ENCODE results near the gene SERPINA4. TPM values are rescaled to one million over a fixed set of nuclear protein-coding genes. Genes with fewer than 3 reads are reported as not detected.

SERPINA4 gene
- total RNA-seq, 1 donor from 2014 or later: not detected

DNA sequence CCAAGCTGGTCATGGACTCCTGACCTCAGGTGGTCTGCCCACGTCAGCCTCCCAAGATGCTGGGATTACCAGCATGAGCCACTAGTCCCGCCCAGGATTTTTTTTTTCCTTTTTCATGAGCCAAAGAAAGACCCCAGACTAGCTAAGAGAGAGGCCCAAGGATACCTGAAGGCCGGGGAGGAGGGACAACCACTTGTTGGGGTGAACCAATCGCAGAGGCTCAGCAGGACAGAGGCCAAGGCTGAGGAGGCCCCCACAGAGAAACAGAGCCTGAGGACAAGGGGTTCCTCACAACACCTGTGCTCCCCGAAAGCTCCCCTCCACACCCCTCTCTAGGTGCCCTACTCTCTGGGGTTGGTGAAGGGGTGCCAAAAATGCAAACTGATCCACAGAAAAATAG lies 49.9 kb downstream of the SERPINA4 start:
- H3K9me3 ChIP-seq (ENCODE audit: insufficient read depth, low read depth, low read length): no peaks in the 10 kb centered on the region
- no peak overlapping the region for H2AFZ ChIP-seq (ENCODE audit: low read depth, low read length)
- no peak overlapping the region for H3K4me3 ChIP-seq (ENCODE audit: insufficient read depth, low read depth, low read length)
- H3K9ac ChIP-seq (ENCODE audit: low read length): no peak overlapping the region
- H3K4me1 ChIP-seq (ENCODE audit: insufficient read depth, low read length): peaks cover 24% of the 10 kb centered on the region
- H3K36me3 Mint-ChIP-seq (ENCODE audit: low read depth, unreplicated experiment): no peaks in the 10 kb centered on the region
- FAIRE-seq: no peak
- peak overlapping the region; percentile 74 for H3K27ac ChIP-seq (ENCODE audit: low read depth, low read length)
- no peaks in the 10 kb centered on the region for H4K20me1 ChIP-seq (ENCODE audit: insufficient read depth, low read length)
- no peaks in the 10 kb centered on the region for H3K79me2 ChIP-seq (ENCODE audit: insufficient read depth, low read length)
- H3K4me3 Mint-ChIP-seq (ENCODE audit: unreplicated experiment): no peak overlapping the region
- peaks cover 7% of the 10 kb centered on the region for H3K9me3 Mint-ChIP-seq (ENCODE audit: unreplicated experiment)
- no peaks in the 10 kb centered on the region for H3K36me3 ChIP-seq (ENCODE audit: insufficient read depth, low read length)
- no peaks in the 10 kb centered on the region for H3K27me3 Mint-ChIP-seq (ENCODE audit: low read depth, unreplicated experiment)
- no peaks in the 10 kb centered on the region for H3K27me3 ChIP-seq (ENCODE audit: insufficient read depth, low read length)
- no peak for DNase-seq (ENCODE audit: low read depth)
- no peak overlapping the region for H3K4me2 ChIP-seq (ENCODE audit: low read length)
- H3K4me1 Mint-ChIP-seq (ENCODE audit: low read depth, unreplicated experiment): peaks cover 16% of the 10 kb centered on the region
- no peak overlapping the region for H3K27ac Mint-ChIP-seq (ENCODE audit: unreplicated experiment)
- TF ChIP-seq, protein P1, sequence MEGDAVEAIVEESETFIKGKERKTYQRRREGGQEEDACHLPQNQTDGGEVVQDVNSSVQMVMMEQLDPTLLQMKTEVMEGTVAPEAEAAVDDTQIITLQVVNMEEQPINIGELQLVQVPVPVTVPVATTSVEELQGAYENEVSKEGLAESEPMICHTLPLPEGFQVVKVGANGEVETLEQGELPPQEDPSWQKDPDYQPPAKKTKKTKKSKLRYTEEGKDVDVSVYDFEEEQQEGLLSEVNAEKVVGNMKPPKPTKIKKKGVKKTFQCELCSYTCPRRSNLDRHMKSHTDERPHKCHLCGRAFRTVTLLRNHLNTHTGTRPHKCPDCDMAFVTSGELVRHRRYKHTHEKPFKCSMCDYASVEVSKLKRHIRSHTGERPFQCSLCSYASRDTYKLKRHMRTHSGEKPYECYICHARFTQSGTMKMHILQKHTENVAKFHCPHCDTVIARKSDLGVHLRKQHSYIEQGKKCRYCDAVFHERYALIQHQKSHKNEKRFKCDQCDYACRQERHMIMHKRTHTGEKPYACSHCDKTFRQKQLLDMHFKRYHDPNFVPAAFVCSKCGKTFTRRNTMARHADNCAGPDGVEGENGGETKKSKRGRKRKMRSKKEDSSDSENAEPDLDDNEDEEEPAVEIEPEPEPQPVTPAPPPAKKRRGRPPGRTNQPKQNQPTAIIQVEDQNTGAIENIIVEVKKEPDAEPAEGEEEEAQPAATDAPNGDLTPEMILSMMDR (IDR thresholded peaks at IDR 0.05; ENCODE audit: insufficient read depth, low read depth, low read length): no peak
- no peak for TF ChIP-seq EZH2 (IDR thresholded peaks at IDR 0.05; ENCODE audit: insufficient read depth, low read length)

DNA sequence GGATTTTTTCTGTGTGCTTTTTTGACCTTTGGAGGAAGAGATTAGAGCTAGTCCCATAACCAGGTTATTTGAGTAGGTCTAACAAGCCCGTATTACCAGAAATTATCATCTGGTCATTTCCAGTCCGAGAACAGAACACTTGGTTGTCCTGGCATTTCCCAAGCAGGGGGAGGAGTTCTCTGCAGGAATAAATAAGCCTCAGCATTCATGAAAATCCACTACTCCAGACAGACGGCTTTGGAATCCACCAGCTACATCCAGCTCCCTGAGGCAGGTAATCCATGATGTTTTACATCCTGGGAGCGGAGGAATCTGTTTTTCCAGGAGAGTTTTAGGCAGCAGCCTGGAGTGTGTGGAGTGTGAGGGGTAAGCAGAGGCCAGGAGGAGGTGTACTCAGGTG lies 50.9 kb downstream of the SERPINA4 start, which contains the start of gene SERPINA3:
Gene SERPINA3 (plus strand): TSS at position 218 of the 400 bp plus-strand sequence. CDS start 2,051 bp downstream, outside the sequence.
- Histone ChIP-seq H3K4me3 (ENCODE audit: insufficient read depth, low read depth, low read length) (no peak within 1 kb of the TSS), H3K27me3 (ENCODE audit: insufficient read depth, low read length) (no peaks in the 10 kb centered on the region), H3K79me2 (ENCODE audit: insufficient read depth, low read length) (no peaks in the 10 kb centered on the region), H3K36me3 (ENCODE audit: insufficient read depth, low read length) (no peaks in the 10 kb centered on the region), H2AFZ (ENCODE audit: low read depth, low read length) (peak within 1 kb of the TSS; percentile 30), H3K9me3 (ENCODE audit: insufficient read depth, low read depth, low read length) (peaks cover 5% of the 10 kb centered on the region), H3K4me1 (ENCODE audit: insufficient read depth, low read length) (peaks cover 24% of the 10 kb centered on the region), H3K27ac (ENCODE audit: low read depth, low read length) (peak within 1 kb of the TSS; percentile 74), H3K4me2 (ENCODE audit: low read length) (peak within 1 kb of the TSS; percentile 56), H3K9ac (ENCODE audit: low read length) (no peak within 1 kb of the TSS), H4K20me1 (ENCODE audit: insufficient read depth, low read length) (no peaks in the 10 kb centered on the region)
- FAIRE-seq (no peak), DNase-seq (ENCODE audit: low read depth) (peak; percentile 27)
- no peak within 1 kb of the TSS for H3K4me3 Mint-ChIP-seq (ENCODE audit: unreplicated experiment)
- peaks cover 16% of the 10 kb centered on the region for H3K9me3 Mint-ChIP-seq (ENCODE audit: unreplicated experiment)
- no peaks in the 10 kb centered on the region for H3K36me3 Mint-ChIP-seq (ENCODE audit: low read depth, unreplicated experiment)
- H3K4me1 Mint-ChIP-seq (ENCODE audit: low read depth, unreplicated experiment): peaks cover 16% of the 10 kb centered on the region
- TF ChIP-seq, protein P1 (IDR thresholded peaks at IDR 0.05; ENCODE audit: insufficient read depth, low read depth, low read length): no peak
- TF ChIP-seq EZH2 (IDR thresholded peaks at IDR 0.05; ENCODE audit: insufficient read depth, low read length): no peak
- peaks cover 2% of the 10 kb centered on the region for H3K27me3 Mint-ChIP-seq (ENCODE audit: low read depth, unreplicated experiment)
- peak within 1 kb of the TSS; percentile 80 for H3K27ac Mint-ChIP-seq (ENCODE audit: unreplicated experiment)

Measured in astrocyte (in vitro differentiated cells and primary cell).